Neural progenitor cell (in vitro differentiated cells): ENCODE measurements around the gene KCNQ1. TPM values are rescaled to one million over a fixed set of nuclear protein-coding genes. Genes with fewer than 3 reads are reported as not detected.

Source experiments
- DNase-seq: peaks from one replicate; pipeline ENCODE4 v3.0.0-alpha.2; 2016; ENCODE audit warnings: low spot score
- H2AFZ ChIP-seq: fragments of 200-600 bp; sonication (generic); replicated peaks from 2 replicates; pipeline ENCODE4 v1.6.1; 2016; ENCODE audit warnings: antibody characterized with exemption
- H3F3A ChIP-seq: fragments of 200-600 bp; sonication (generic); 2 replicates; pipeline ENCODE4 v1.6.1; 2016; ENCODE audit warnings: antibody characterized with exemption, low read depth
- H3K27ac ChIP-seq: fragments of 200-600 bp; sonication (generic); 2 replicates; pipeline ENCODE4 v1.5.1; 2016; ENCODE audit warnings: mild to moderate bottlenecking
- H3K27me3 ChIP-seq: fragments of 200-600 bp; sonication (generic); 2 replicates; pipeline ENCODE4 v1.6.1; 2016; ENCODE audit warnings: mild to moderate bottlenecking, moderate library complexity
- H3K36me3 ChIP-seq: fragments of 200-600 bp; sonication (generic); 2 replicates; pipeline ENCODE4 v1.5.1; 2016
- H3K4me1 ChIP-seq: fragments of 200-600 bp; sonication (generic); 2 replicates; pipeline ENCODE4 v1.6.1; 2016; ENCODE audit warnings: mixed run types
- H3K4me2 ChIP-seq: fragments of 200-600 bp; sonication (generic); 2 replicates; pipeline ENCODE4 v1.6.1; 2016
- H3K4me3 ChIP-seq: fragments of 200-600 bp; sonication (generic); 2 replicates; pipeline ENCODE4 v1.5.1; 2016
- H3K79me2 ChIP-seq: fragments of 200-600 bp; sonication (generic); 2 replicates; pipeline ENCODE4 v1.6.1; 2016; ENCODE audit warnings: low read depth
- H3K9ac ChIP-seq: fragments of 200-600 bp; sonication (generic); 2 replicates; pipeline ENCODE4 v1.6.1; 2016
- H3K9me3 ChIP-seq: fragments of 200-600 bp; sonication (generic); 2 replicates; pipeline ENCODE4 v1.5.1; 2016; ENCODE audit warnings: low read depth
- H4K20me1 ChIP-seq: fragments of 200-600 bp; sonication (generic); 2 replicates; pipeline ENCODE4 v1.6.1; 2016; ENCODE audit warnings: low read depth
- H3K27ac Mint-ChIP-seq: 3 replicates; pipeline ENCODE4 v1.8.0; 2021; ENCODE audit warnings: mixed read lengths
- H3K27me3 Mint-ChIP-seq: 2 replicates; pipeline ENCODE4 v1.8.0; 2022; ENCODE audit warnings: low read depth, mild to moderate bottlenecking, inconsistent platforms, moderate library complexity, mixed read lengths; ENCODE audit not compliant: insufficient read depth
- H3K36me3 Mint-ChIP-seq: 3 replicates; pipeline ENCODE4 v1.8.0; 2021; ENCODE audit warnings: mixed read lengths
- H3K4me1 Mint-ChIP-seq: 3 replicates; pipeline ENCODE4 v1.8.0; 2021; ENCODE audit warnings: mixed read lengths
- H3K4me3 Mint-ChIP-seq: 3 replicates; pipeline ENCODE4 v1.8.0; 2021; ENCODE audit warnings: mild to moderate bottlenecking, moderate library complexity, mixed read lengths
- H3K9me3 Mint-ChIP-seq: 3 replicates; pipeline ENCODE4 v1.8.0; 2020; ENCODE audit warnings: mixed read lengths
- CTCF ChIP-seq: fragments of 200-600 bp; sonication (generic); IDR thresholded peaks from 2 replicates; pipeline ENCODE4 v1.5.1; 2017; ENCODE audit warnings: antibody characterized with exemption, mild to moderate bottlenecking
- EZH2 ChIP-seq: fragments of 200-600 bp; sonication (generic); IDR thresholded peaks from 2 replicates; pipeline ENCODE4 v1.6.1; 2017; ENCODE audit warnings: antibody characterized with exemption, mild to moderate bottlenecking, moderate library complexity
- EZH2phosphoT487 ChIP-seq: fragments of 200-600 bp; sonication (generic); IDR thresholded peaks from 2 replicates; pipeline ENCODE4 v1.6.1; 2017; ENCODE audit warnings: antibody characterized with exemption
- total RNA-seq: library from RNA; depleted of rRNA; stranded (reverse); fragments of >200 nt; gene quantifications from 2 replicates; pipeline ENCODE4 v1.2.3, GENCODE V29; 2015; ENCODE audit warnings: low replicate concordance

Gene KCNQ1
- total RNA-seq, 1 donor from 2014 or later, result 0.11 TPM

GRCh38 chr11:2818021-2818420 is 373.2 kb downstream of the KCNQ1 start:
- H3K79me2 ChIP-seq, result no peaks in the 10 kb centered on the region
- H3K4me3 ChIP-seq, result no peak overlapping the region
- no peaks in the 10 kb centered on the region for H3K36me3 ChIP-seq
- H3F3A ChIP-seq, result no peaks in the 10 kb centered on the region
- no peaks in the 10 kb centered on the region for H3K9me3 ChIP-seq
- peak overlapping the region; percentile 2 for H3K27ac Mint-ChIP-seq
- H2AFZ ChIP-seq, result no peak overlapping the region
- H3K27me3 Mint-ChIP-seq, result peaks cover 20% of the 10 kb centered on the region
- H3K4me3 Mint-ChIP-seq, result no peak overlapping the region
- H3K4me1 ChIP-seq, result no peaks in the 10 kb centered on the region
- no peak overlapping the region for H3K9ac ChIP-seq
- H3K27me3 ChIP-seq, result no peaks in the 10 kb centered on the region
- no peak overlapping the region for H3K27ac ChIP-seq
- DNase-seq, result no peak
- peaks cover 6% of the 10 kb centered on the region for H3K36me3 Mint-ChIP-seq
- no peak overlapping the region for H3K4me2 ChIP-seq
- peaks cover 46% of the 10 kb centered on the region for H3K9me3 Mint-ChIP-seq
- no peak for TF ChIP-seq EZH2phosphoT487
- no peak for TF ChIP-seq EZH2
- no peak for TF ChIP-seq CTCF
- H3K4me1 Mint-ChIP-seq, result peaks cover 8% of the 10 kb centered on the region
- no peaks in the 10 kb centered on the region for H4K20me1 ChIP-seq

- H4K20me1 ChIP-seq, result no peaks in the 10 kb centered on the region
Measured at GRCh38 chr11:2818503-2818902, 373.7 kb downstream of the KCNQ1 start.

GRCh38 chr11:2819316-2819715 is 374.5 kb downstream of the KCNQ1 start:
- Histone ChIP-seq H3K36me3 (no peaks in the 10 kb centered on the region), H3K4me1 (no peaks in the 10 kb centered on the region), H3K27me3 (no peaks in the 10 kb centered on the region), H3K79me2 (no peaks in the 10 kb centered on the region), H3K9ac (no peak overlapping the region), H3K4me3 (no peak overlapping the region), H3K4me2 (no peak overlapping the region), H3K27ac (no peak overlapping the region), H3K9me3 (no peaks in the 10 kb centered on the region), H4K20me1 (no peaks in the 10 kb centered on the region), H2AFZ (no peak overlapping the region), H3F3A (no peaks in the 10 kb centered on the region)
- H3K27ac Mint-ChIP-seq, result no peak overlapping the region
- H3K4me1 Mint-ChIP-seq, result peaks cover 2% of the 10 kb centered on the region
- peaks cover 57% of the 10 kb centered on the region for H3K9me3 Mint-ChIP-seq
- TF ChIP-seq CTCF, result no peak
- no peak for TF ChIP-seq EZH2phosphoT487
- TF ChIP-seq EZH2, result no peak
- H3K4me3 Mint-ChIP-seq, result no peak overlapping the region
- peaks cover 27% of the 10 kb centered on the region for H3K27me3 Mint-ChIP-seq
- no peak for DNase-seq
- peaks cover 6% of the 10 kb centered on the region for H3K36me3 Mint-ChIP-seq

More at GRCh38 chr11:2818503-2818902, 373.7 kb downstream of the KCNQ1 start:
- H3K27ac Mint-ChIP-seq, result no peak overlapping the region
- no peak overlapping the region for H3K4me2 ChIP-seq
- no peak overlapping the region for H3K4me3 ChIP-seq
- no peaks in the 10 kb centered on the region for H3K9me3 ChIP-seq
- H3K36me3 ChIP-seq, result no peaks in the 10 kb centered on the region
- peaks cover 6% of the 10 kb centered on the region for H3K36me3 Mint-ChIP-seq
- TF ChIP-seq EZH2 (no peak), CTCF (no peak), EZH2phosphoT487 (no peak)
- no peaks in the 10 kb centered on the region for H3K79me2 ChIP-seq
- H3K27me3 Mint-ChIP-seq, result peaks cover 23% of the 10 kb centered on the region
- DNase-seq, result no peak
- H3K4me1 ChIP-seq, result no peaks in the 10 kb centered on the region
- H3F3A ChIP-seq, result no peaks in the 10 kb centered on the region
- no peak overlapping the region for H2AFZ ChIP-seq
- H3K9me3 Mint-ChIP-seq, result peaks cover 50% of the 10 kb centered on the region
- H3K9ac ChIP-seq, result no peak overlapping the region
- peaks cover 4% of the 10 kb centered on the region for H3K4me1 Mint-ChIP-seq
- no peak overlapping the region for H3K4me3 Mint-ChIP-seq
- H3K27ac ChIP-seq, result no peak overlapping the region
- no peaks in the 10 kb centered on the region for H3K27me3 ChIP-seq
